Hypothalamus (tissue), 51 donors: ENCODE measurements around the gene INCENP.

Experiments
- DNase-seq, 51 donors: peaks; one replicate each; lab custom pipeline; 2025; lab: John Stamatoyannopoulos, UW

Gene INCENP

GRCh38 chr11:62122076-62122475 lies 1.7 kb upstream of the INCENP start:
- DNase-seq = no peak

- peak in 8 of 51 donors; percentile 13 to 65 (median 42) for DNase-seq
Observed at GRCh38 chr11:62124186-62125113, 639 bp downstream of the INCENP start.

DNA sequence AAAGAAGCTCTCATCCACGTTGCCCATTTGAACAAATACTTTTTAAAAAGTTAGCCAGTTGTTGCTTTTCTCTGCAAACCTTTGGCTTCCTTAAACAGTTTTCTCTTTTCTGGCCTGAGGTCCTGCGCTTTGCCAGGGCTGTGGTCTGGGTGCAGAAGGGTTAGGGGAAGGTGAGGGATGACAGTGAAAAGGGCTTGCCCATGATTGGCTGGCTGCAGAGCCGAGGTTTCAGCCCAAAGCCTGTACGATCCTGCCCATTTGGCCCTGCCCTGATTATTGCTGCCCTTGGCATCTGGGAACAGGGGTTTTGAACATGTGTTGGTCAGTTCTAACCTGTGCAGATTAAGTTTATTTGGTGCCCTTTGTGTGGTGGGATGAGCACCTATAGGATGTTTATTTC lies 1.5 kb downstream of the INCENP start:
- no peak for DNase-seq

- DNase-seq = no peak
Observed at GRCh38 chr11:62125881-62126280, 2.1 kb downstream of the INCENP start.

- DNase-seq = no peak
Observed at GRCh38 chr11:62127426-62127825, 3.6 kb downstream of the INCENP start.

DNA sequence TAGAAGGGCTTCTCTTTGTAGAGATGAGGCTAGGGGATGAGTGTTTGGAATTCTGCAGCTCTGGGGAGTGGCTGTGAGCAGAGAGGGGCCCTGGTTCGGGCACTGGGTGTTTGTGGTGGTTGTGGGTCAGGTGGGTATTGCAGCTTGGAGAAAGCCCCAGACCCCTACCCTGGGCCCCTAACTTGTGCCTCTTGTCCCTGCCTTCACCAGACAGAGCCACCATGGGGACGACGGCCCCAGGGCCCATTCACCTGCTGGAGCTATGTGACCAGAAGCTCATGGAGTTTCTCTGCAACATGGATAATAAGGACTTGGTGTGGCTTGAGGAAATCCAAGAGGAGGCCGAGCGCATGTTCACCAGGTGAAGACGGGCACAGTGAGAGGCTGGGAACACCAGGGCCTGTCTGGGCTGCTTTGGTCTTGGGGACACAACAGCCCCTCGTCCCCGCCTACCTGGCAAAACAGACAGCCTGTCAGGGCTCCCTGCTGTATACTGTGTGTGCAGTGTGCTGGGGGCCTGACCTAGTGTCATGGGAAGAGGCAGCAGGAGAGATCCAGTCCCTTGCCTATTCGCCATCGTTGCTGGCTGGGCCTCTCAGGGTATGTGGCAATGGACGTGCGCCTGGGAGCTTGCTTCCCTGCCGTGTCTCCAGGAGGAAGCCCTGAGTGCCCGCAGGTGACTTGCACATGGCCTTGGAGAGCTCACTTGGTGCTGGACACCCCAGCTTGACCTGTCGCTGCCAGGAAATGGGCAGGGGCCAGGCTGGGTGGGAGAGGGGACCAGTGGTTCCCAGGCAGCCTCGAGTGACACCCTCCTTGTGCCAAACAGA lies 4.3 kb downstream of the INCENP start:
- no peak for DNase-seq

GRCh38 chr11:62128835-62129234 lies 5.0 kb downstream of the INCENP start:
- no peak for DNase-seq

GRCh38 chr11:62129590-62130282 lies 5.9 kb downstream of the INCENP start:
- no peak for DNase-seq

DNA sequence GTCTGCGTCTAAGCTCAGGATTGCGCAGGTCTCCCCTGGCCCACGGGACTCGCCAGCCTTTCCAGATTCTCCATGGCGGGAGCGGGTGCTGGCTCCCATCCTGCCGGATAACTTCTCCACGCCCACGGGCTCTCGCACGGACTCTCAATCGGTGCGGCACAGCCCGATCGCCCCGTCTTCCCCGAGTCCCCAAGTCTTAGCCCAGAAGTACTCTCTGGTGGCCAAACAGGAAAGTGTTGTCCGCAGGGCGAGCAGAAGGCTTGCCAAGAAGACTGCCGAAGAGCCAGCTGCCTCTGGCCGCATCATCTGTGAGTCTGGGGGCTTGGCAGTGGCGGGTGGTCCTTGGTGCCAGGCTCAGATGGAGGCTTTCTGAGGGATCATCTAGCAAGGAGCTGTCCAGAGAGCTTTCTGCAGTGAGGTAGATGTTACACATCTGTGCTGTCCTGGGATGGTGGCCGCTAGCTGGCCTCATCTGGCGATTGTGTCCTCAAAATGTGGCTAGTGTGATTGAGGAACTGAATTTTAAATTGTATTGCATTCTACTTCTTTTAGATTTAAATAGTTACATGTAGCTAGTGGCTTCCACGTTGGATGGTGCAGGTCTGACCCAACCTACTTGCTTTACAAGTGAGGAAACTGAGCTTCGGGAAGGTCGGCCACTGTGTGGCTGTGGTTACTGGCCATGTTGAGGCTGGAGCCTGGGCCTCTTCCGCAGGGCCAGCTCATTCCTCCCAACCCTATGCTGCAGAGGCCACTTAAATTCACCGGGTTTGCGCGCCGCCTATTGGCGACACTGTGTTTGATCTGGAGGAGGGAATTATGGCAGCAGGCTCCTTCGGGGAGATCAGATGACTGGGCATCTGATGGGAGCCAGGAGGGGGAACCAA lies 6.7 kb downstream of the INCENP start:
- DNase-seq = no peak

DNA sequence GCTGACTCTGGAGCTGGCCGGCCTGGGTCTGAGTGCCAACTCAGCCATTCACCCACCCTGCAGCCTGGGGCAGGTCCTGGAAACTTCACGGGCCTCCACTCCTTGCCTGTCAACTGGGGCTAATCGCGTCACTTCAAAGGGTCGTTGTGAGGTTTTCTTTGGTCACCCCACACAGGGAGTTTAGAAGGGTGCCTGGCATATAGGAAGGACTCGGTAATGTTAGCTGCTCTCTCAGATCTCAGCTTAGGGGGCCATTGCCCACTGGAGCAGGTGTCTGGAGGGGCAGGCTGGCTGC lies 7.3 kb downstream of the INCENP start:
- DNase-seq = no peak

GRCh38 chr11:62132191-62132590 lies 8.4 kb downstream of the INCENP start:
- no peak for DNase-seq

DNA sequence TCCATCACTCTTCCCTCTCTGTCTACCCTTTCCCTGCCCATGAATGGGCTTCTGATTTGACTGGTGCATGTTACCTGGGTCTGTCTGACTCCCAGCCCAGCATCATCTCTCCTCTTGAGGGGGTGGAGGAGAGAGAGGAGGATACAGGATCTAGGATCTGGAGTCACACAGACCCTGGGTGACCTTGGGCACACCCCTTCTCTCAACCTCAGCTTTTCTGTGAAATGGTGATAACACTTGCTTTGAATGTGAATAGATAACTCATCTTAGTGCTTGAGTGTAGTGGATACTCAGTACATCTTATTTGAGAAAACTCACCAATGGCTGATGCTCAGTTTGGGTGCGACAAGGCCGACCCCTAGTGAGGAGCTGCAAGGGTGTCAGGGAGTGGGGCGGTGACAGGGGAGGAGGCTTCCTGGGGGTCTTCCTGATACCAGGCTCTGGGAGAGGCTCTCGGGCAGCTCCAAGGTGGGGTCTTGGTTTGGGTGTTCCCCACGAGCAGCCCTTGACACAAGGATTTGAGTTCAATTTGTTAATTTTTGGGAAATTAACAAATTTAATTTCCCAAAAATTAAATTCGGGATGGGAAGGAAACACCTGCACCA lies 9.0 kb downstream of the INCENP start:
- DNase-seq = no peak

- peak in 2 of 51 donors; percentile 5 to 6 for DNase-seq
Observed at GRCh38 chr11:62133328-62134065, 9.7 kb downstream of the INCENP start.

DNA sequence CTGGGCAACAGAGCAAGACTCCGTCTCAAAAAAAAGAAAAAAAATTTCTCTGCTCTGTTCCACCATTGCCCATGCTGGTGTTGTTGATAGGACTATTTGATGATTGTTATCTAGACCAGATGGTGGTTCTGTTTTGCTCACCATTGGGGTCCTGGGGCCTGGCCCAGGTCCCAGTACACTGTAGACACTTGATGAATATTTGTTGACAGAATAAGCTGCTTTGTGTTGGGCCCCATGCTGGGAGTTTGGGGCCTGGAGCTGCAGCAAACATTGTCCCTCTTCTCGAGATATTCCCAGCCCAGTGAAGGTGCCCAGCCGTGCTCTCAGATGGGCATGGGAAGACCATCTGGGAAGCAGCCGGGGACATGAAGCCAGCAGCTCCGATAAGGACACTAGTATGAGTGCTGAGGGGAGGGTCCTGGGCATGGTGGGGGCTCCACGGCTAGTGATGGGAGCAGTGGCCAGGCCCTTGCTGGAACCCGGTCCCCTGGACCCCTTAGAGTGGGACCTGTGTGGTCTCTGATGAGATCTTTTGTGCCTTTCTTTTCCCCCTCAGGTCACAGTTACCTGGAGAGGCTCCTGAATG lies 13.6 kb downstream of the INCENP start:
- DNase-seq = no peak

GRCh38 chr11:62137881-62138629 lies 14.2 kb downstream of the INCENP start:
- no peak for DNase-seq

GRCh38 chr11:62138630-62139425 lies 15.0 kb downstream of the INCENP start:
- no peak for DNase-seq
